ENCODE results near the gene CLCN6. TPM values are rescaled to one million over a fixed set of nuclear protein-coding genes. Genes with fewer than 3 reads are reported as not detected.
A peak's percentile ranks its signal among the peaks of the same experiment; 100 is the strongest.

Gene CLCN6
- total RNA-seq, 1 experiment from 2014 or later, result 30.4 TPM

GRCh38 chr1:11800391-11800755 lies 5.6 kb upstream of the CLCN6 start:
- POLR2A ChIA-PET, result no interaction called here
- no peaks in the 10 kb centered on the region for H3K4me1 Mint-ChIP-seq (ENCODE audit: low read depth, unreplicated experiment)
- H3K27me3 Mint-ChIP-seq (ENCODE audit: insufficient read depth, unreplicated experiment), result no peaks in the 10 kb centered on the region

GRCh38 chr1:11800756-11801433 lies 5.1 kb upstream of the CLCN6 start:
- ChIA-PET CTCF (no interaction called here), POLR2A (no interaction called here)
- Histone ChIP-seq H3K27me3 (replicated peaks; ENCODE audit: control insufficient read depth, insufficient read depth, low read length) (no peaks in the 10 kb centered on the region), H3K9me3 (no peaks in the 10 kb centered on the region), H3K36me3 (ENCODE audit: control insufficient read depth, insufficient read depth, low read length) (peaks cover 5% of the 10 kb centered on the region), H3K4me3 (ENCODE audit: low read depth, low read length) (no peak overlapping the region), H3K4me1 (peaks cover 10% of the 10 kb centered on the region)
- intact Hi-C loops (cut with micrococcal nuclease; ENCODE audit: unreplicated experiment), result loop anchor here (10.0 kb wide), 1 partner anchor 66 kb away; the partner anchor contains the start of gene AGTRAP
- Mint-ChIP-seq H3K4me1 (ENCODE audit: low read depth, unreplicated experiment) (no peaks in the 10 kb centered on the region), H3K27me3 (ENCODE audit: insufficient read depth, unreplicated experiment) (no peaks in the 10 kb centered on the region), H3K36me3 (ENCODE audit: insufficient read depth, unreplicated experiment) (peaks cover 10% of the 10 kb centered on the region), H3K9me3 (ENCODE audit: unreplicated experiment) (no peaks in the 10 kb centered on the region), H3K4me3 (ENCODE audit: unreplicated experiment) (no peak overlapping the region), H3K27ac (ENCODE audit: unreplicated experiment) (no peak overlapping the region)
- DNase-seq, result no peak
- BruUV-seq (replicated peaks), result no TSS peak
- no peak for TF ChIP-seq CTCF (IDR thresholded peaks at IDR 0.05; ENCODE audit: insufficient read depth in 1 of 2, low read depth in 1 of 2, low read length in 1 of 2, severe bottlenecking in 1 of 2, unreplicated experiment in 1 of 2)

More at GRCh38 chr1:11800391-11800755, 5.6 kb upstream of the CLCN6 start:
- no peak for TF ChIP-seq CTCF (IDR thresholded peaks at IDR 0.05; ENCODE audit: insufficient read depth in 1 of 2, low read depth in 1 of 2, low read length in 1 of 2, severe bottlenecking in 1 of 2, unreplicated experiment in 1 of 2)
- H3K36me3 Mint-ChIP-seq (ENCODE audit: insufficient read depth, unreplicated experiment), result peaks cover 8% of the 10 kb centered on the region
- peaks cover 5% of the 10 kb centered on the region for H3K36me3 ChIP-seq (ENCODE audit: control insufficient read depth, insufficient read depth, low read length)
- no peak overlapping the region for H3K4me3 Mint-ChIP-seq (ENCODE audit: unreplicated experiment)
- CTCF ChIA-PET, result no interaction called here
- H3K27me3 ChIP-seq (replicated peaks; ENCODE audit: control insufficient read depth, insufficient read depth, low read length), result no peaks in the 10 kb centered on the region
- peaks cover 10% of the 10 kb centered on the region for H3K4me1 ChIP-seq
- intact Hi-C loops (cut with micrococcal nuclease; ENCODE audit: unreplicated experiment), result loop anchor here (10.0 kb wide), 1 partner anchor 66 kb away; the partner anchor contains the start of gene AGTRAP
- H3K9me3 Mint-ChIP-seq (ENCODE audit: unreplicated experiment), result no peaks in the 10 kb centered on the region
- DNase-seq, result no peak
- no peaks in the 10 kb centered on the region for H3K9me3 ChIP-seq
- no TSS peak for BruUV-seq (replicated peaks)
- H3K27ac Mint-ChIP-seq (ENCODE audit: unreplicated experiment), result no peak overlapping the region
- H3K4me3 ChIP-seq (ENCODE audit: low read depth, low read length), result no peak overlapping the region

GRCh38 chr1:11802616-11802972 lies 3.4 kb upstream of the CLCN6 start:
- H3K36me3 ChIP-seq (ENCODE audit: control insufficient read depth, insufficient read depth, low read length), result peaks cover 4% of the 10 kb centered on the region
- POLR2A ChIA-PET, result interaction anchor here (1.2 kb wide), 1 partner anchor 106 kb away, joined by 3 read pairs; no protein-coding TSS in a partner anchor
- no peak for TF ChIP-seq CTCF (IDR thresholded peaks at IDR 0.05; ENCODE audit: insufficient read depth in 1 of 2, low read depth in 1 of 2, low read length in 1 of 2, severe bottlenecking in 1 of 2, unreplicated experiment in 1 of 2)
- CTCF ChIA-PET, result interaction anchor here (0.5 kb wide), 1 partner anchor 148 kb away, joined by 3 read pairs; the partner anchor contains the start of gene FBXO44
- Mint-ChIP-seq H3K27ac (ENCODE audit: unreplicated experiment) (peak overlapping the region; percentile 33), H3K9me3 (ENCODE audit: unreplicated experiment) (no peaks in the 10 kb centered on the region), H3K4me3 (ENCODE audit: unreplicated experiment) (peak overlapping the region; percentile 96), H3K36me3 (ENCODE audit: insufficient read depth, unreplicated experiment) (peaks cover 19% of the 10 kb centered on the region), H3K4me1 (ENCODE audit: low read depth, unreplicated experiment) (no peaks in the 10 kb centered on the region), H3K27me3 (ENCODE audit: insufficient read depth, unreplicated experiment) (no peaks in the 10 kb centered on the region)
- no peaks in the 10 kb centered on the region for H3K27me3 ChIP-seq (replicated peaks; ENCODE audit: control insufficient read depth, insufficient read depth, low read length)
- intact Hi-C loops (cut with micrococcal nuclease; ENCODE audit: unreplicated experiment), result loop anchor here (10.0 kb wide), 1 partner anchor 68 kb away; the partner anchor contains the start of gene AGTRAP
- no peak overlapping the region for H3K4me3 ChIP-seq (ENCODE audit: low read depth, low read length)
- H3K4me1 ChIP-seq, result peaks cover 19% of the 10 kb centered on the region
- no peak for DNase-seq
- H3K9me3 ChIP-seq, result no peaks in the 10 kb centered on the region
- no TSS peak for BruUV-seq (replicated peaks)

Data from Caco-2 (cell line).